H9 (cell line): ENCODE results near the gene CDH13. TPM values are rescaled to one million over a fixed set of nuclear protein-coding genes. Genes with fewer than 3 reads are reported as not detected.

Source experiments
- DNase-seq: peaks from one replicate; pipeline ENCODE4 v3.0.0-alpha.2; 2017
- H2AFZ ChIP-seq: one replicate; pipeline ENCODE4 v1.6.1; 2013; ENCODE audit warnings: mild to moderate bottlenecking, low read length, control low read depth, moderate library complexity
- H2AK5ac ChIP-seq: 2 replicates; pipeline ENCODE4 v1.6.1; 2013; ENCODE audit warnings: low read length, control low read depth, mixed read lengths; ENCODE audit not compliant: insufficient read length
- H2BK120ac ChIP-seq: one replicate; pipeline ENCODE4 v1.6.1; 2013; ENCODE audit warnings: low read depth, mild to moderate bottlenecking, low read length, control low read depth, inconsistent platforms; ENCODE audit not compliant: poor library complexity, severe bottlenecking
- H2BK12ac ChIP-seq: 2 replicates; pipeline ENCODE4 v1.6.1; 2013; ENCODE audit warnings: low read length, control low read depth, mixed read lengths, low read depth; ENCODE audit not compliant: insufficient read length
- H2BK15ac ChIP-seq: 2 replicates; pipeline ENCODE4 v1.6.1; 2013; ENCODE audit warnings: low read depth, low read length, control low read depth
- H2BK20ac ChIP-seq: one replicate; pipeline ENCODE4 v1.6.1; 2013; ENCODE audit warnings: low read depth, mild to moderate bottlenecking, low read length, control low read depth, inconsistent platforms; ENCODE audit not compliant: poor library complexity, severe bottlenecking
- H2BK5ac ChIP-seq: 2 replicates; pipeline ENCODE4 v1.6.1; 2013; ENCODE audit warnings: low read length, control low read depth, mixed read lengths; ENCODE audit not compliant: insufficient read length
- H3K14ac ChIP-seq: 2 replicates; pipeline ENCODE4 v1.6.1; 2013; ENCODE audit warnings: low read length, control low read depth; ENCODE audit not compliant: insufficient read depth
- H3K18ac ChIP-seq: 2 replicates; pipeline ENCODE4 v1.6.1; 2013; ENCODE audit warnings: low read depth, mild to moderate bottlenecking, mixed read lengths, low read length, control low read depth; ENCODE audit not compliant: insufficient read length
- H3K23ac ChIP-seq: 2 replicates; pipeline ENCODE4 v1.6.1; 2013; ENCODE audit warnings: low read length, control low read depth, mixed read lengths, low read depth; ENCODE audit not compliant: insufficient read length
- H3K23me2 ChIP-seq: 2 replicates; pipeline ENCODE4 v1.6.1; 2013; ENCODE audit warnings: low read depth, mild to moderate bottlenecking, mixed read lengths, low read length, control low read depth; ENCODE audit not compliant: insufficient read length, poor library complexity, severe bottlenecking
- H3K27ac ChIP-seq: 2 replicates; pipeline ENCODE4 v1.5.1; 2013; ENCODE audit warnings: low read length, control low read depth, mixed read lengths, low read depth; ENCODE audit not compliant: insufficient read length
- H3K27me3 ChIP-seq: 2 replicates; pipeline ENCODE4 v1.6.1; 2013; ENCODE audit warnings: low read length, control low read depth, inconsistent platforms; ENCODE audit not compliant: insufficient read depth
- H3K4ac ChIP-seq: 2 replicates; pipeline ENCODE4 v1.6.1; 2013; ENCODE audit warnings: low read depth, mild to moderate bottlenecking, control low read depth, inconsistent platforms, low read length, moderate library complexity
- H3K4me1 ChIP-seq: 2 replicates; pipeline ENCODE4 v1.6.1; 2013; ENCODE audit warnings: low read length, control low read depth, inconsistent platforms; ENCODE audit not compliant: insufficient read depth
- H3K4me2 ChIP-seq: 2 replicates; pipeline ENCODE4 v1.6.1; 2013; ENCODE audit warnings: low read length, control low read depth, mixed read lengths; ENCODE audit not compliant: insufficient read length, insufficient read depth
- H3K56ac ChIP-seq: 2 replicates; pipeline ENCODE4 v1.6.1; 2013; ENCODE audit warnings: low read depth, mild to moderate bottlenecking, mixed read lengths, low read length, control low read depth; ENCODE audit not compliant: insufficient read length
- H3K79me1 ChIP-seq: 2 replicates; pipeline ENCODE4 v1.6.1; 2013; ENCODE audit warnings: low read depth, mild to moderate bottlenecking, moderate library complexity, low read length, control low read depth, inconsistent platforms; ENCODE audit not compliant: insufficient read depth, poor library complexity, severe bottlenecking
- H3K79me2 ChIP-seq: 2 replicates; pipeline ENCODE4 v1.6.1; 2013; ENCODE audit warnings: low read length, control low read depth, inconsistent platforms; ENCODE audit not compliant: insufficient read depth
- H3K9ac ChIP-seq: 2 replicates; pipeline ENCODE4 v1.6.1; 2013; ENCODE audit warnings: low read length, control low read depth, mixed read lengths; ENCODE audit not compliant: insufficient read length; ENCODE audit errors: extremely low read depth
- H3K9me3 ChIP-seq: one replicate; pipeline ENCODE4 v1.6.1; 2013; ENCODE audit warnings: low read depth, low read length, inconsistent platforms; ENCODE audit not compliant: control insufficient read depth
- H3T11ph ChIP-seq: one replicate; pipeline ENCODE4 v1.6.1; 2013; ENCODE audit warnings: mild to moderate bottlenecking, low read length, control low read depth, inconsistent platforms
- H4K20me1 ChIP-seq: one replicate; pipeline ENCODE4 v1.6.1; 2013; ENCODE audit not compliant: control insufficient read depth, insufficient read length, insufficient read depth
- H4K5ac ChIP-seq: 2 replicates; pipeline ENCODE4 v1.6.1; 2013; ENCODE audit warnings: low read depth, mild to moderate bottlenecking, mixed read lengths, low read length, control low read depth; ENCODE audit not compliant: insufficient read length
- H4K8ac ChIP-seq: replicated peaks from 2 replicates; pipeline ENCODE4 v1.6.1; 2013; ENCODE audit warnings: low read length, control low read depth, mixed read lengths, low read depth; ENCODE audit not compliant: insufficient read length
- H4K91ac ChIP-seq: 2 replicates; pipeline ENCODE4 v1.6.1; 2013; ENCODE audit warnings: low read depth, mild to moderate bottlenecking, moderate library complexity, mixed read lengths, low read length, control low read depth; ENCODE audit not compliant: insufficient read length
- H3K27ac Mint-ChIP-seq, 3 experiments: 2 replicates in 2 of 3; 3 replicates in 1 of 3; pipeline ENCODE4 v1.8.0; 2020 to 2021; ENCODE audit warnings: mixed read lengths in 3 of 3, mild to moderate bottlenecking in 1 of 3, moderate library complexity in 1 of 3
- H3K27me3 Mint-ChIP-seq: 2 replicates; pipeline ENCODE4 v1.8.0; 2021; ENCODE audit warnings: low read depth, mild to moderate bottlenecking, moderate library complexity, mixed read lengths
- H3K36me3 Mint-ChIP-seq, 3 experiments: 2 replicates in 2 of 3; 3 replicates in 1 of 3; pipeline ENCODE4 v1.8.0; 2020 to 2021; ENCODE audit warnings: low read depth in 3 of 3, mixed read lengths in 3 of 3; ENCODE audit not compliant: insufficient read depth in 1 of 3
- H3K4me1 Mint-ChIP-seq, 2 experiments: 2 replicates each; pipeline ENCODE4 v1.8.0; 2020; ENCODE audit warnings: mixed read lengths in 2 of 2
- H3K4me3 Mint-ChIP-seq, 2 experiments: 2 replicates in 1 of 2; 3 replicates in 1 of 2; pipeline ENCODE4 v1.8.0; 2020 to 2021; ENCODE audit warnings: mild to moderate bottlenecking in 2 of 2, mixed read lengths in 2 of 2, moderate library complexity in 1 of 2
- H3K9me3 Mint-ChIP-seq, 2 experiments: 2 replicates in 1 of 2; 3 replicates in 1 of 2; pipeline ENCODE4 v1.8.0; 2020; ENCODE audit warnings: mild to moderate bottlenecking in 2 of 2, mixed read lengths in 2 of 2, moderate library complexity in 1 of 2
- CTCF ChIP-seq: fragments of 200-600 bp; sonication (generic); conservative IDR thresholded peaks from 3 replicates; pipeline ENCODE4 v1.8.0; 2021; ENCODE audit warnings: antibody characterized with exemption, mild to moderate bottlenecking
- WGBS: extraction: QIAGEN DNeasy Blood & Tissue Kit; methylation state at CpG from one replicate; pipeline ENCODE4 v1.1.7; 2013; ENCODE audit warnings: missing lambda C conversion rate, low lambda C conversion rate, mixed read lengths; ENCODE audit not compliant: insufficient read length; ENCODE audit errors: extremely low coverage; 5-methylcytosine and 5-hydroxymethylcytosine counted together
- total RNA-seq: library from RNA; stranded (reverse); gene quantifications from 2 replicates; pipeline ENCODE4 v1.2.1, GENCODE V29; 2021

The CDH13 gene
- total RNA-seq, 1 experiment from 2014 or later: 1.5 TPM

DNA sequence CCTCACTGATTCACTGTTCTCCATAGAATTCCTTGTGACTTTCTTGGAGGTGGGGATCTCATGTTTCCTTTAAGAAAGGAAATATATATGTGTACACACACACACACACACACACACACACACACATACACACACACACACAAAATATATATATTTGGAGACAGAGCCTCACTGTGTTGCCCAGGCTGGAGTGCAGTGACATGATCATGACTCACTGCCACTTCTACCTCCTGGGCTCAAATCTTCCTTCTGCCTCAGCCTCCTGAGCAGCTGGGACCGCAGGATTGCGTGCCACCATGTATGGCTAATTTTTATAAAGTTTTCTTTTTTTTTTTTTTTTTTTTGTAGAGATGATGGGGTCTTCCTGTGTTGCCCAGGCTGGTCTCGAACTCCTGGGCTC lies 45.9 kb downstream of the CDH13 start:
- Histone ChIP-seq H3K23ac (no peak overlapping the region), H3K9ac (no peak overlapping the region), H2BK120ac (no peak overlapping the region), H2BK15ac (no peak overlapping the region), H3T11ph (no peak overlapping the region), H2AK5ac (no peak overlapping the region), H3K79me1 (no peaks in the 10 kb centered on the region), H3K18ac (no peak overlapping the region), H2BK20ac (no peak overlapping the region), H4K8ac (no peak overlapping the region), H2AFZ (no peak overlapping the region), H4K5ac (no peak overlapping the region), H3K79me2 (no peaks in the 10 kb centered on the region), H3K4me2 (no peak overlapping the region), H3K9me3 (no peaks in the 10 kb centered on the region), H3K27ac (no peak overlapping the region), H4K91ac (no peak overlapping the region), H3K4ac (no peak overlapping the region), H3K14ac (no peak overlapping the region), H2BK5ac (no peak overlapping the region), H2BK12ac (no peak overlapping the region), H3K23me2 (no peaks in the 10 kb centered on the region), H3K4me1 (no peaks in the 10 kb centered on the region), H3K27me3 (no peaks in the 10 kb centered on the region), H3K56ac (no peak overlapping the region), H4K20me1 (no peaks in the 10 kb centered on the region)
- Mint-ChIP-seq H3K4me1 (peaks cover 4 to 5% of the 10 kb centered on the region in 2 experiments; a peak in 2 of 4 replicates), H3K9me3 (no peaks in the 10 kb centered on the region), H3K27me3 (no peaks in the 10 kb centered on the region; the same call in 1 of the 2 replicates), H3K4me3 (no peak overlapping the region), H3K27ac (no peak overlapping the region), H3K36me3 (no peaks in the 10 kb centered on the region)
- no peak for TF ChIP-seq CTCF
- DNase-seq: no peak
- WGBS: no CpG with 5 or more reads among the region's 3 CpGs
